NT2/D1 (cell line): ENCODE measurements around the gene FLRT1.

Experiments
- SUZ12 ChIP-seq: IDR thresholded peaks from 2 replicates; pipeline ENCODE4 v1.6.1; 2011; ENCODE audit not compliant: insufficient read length, insufficient read depth; ENCODE audit errors: extremely low read depth
- YY1 ChIP-seq: IDR thresholded peaks from 2 replicates; pipeline ENCODE4 v1.6.1; 2011; ENCODE audit not compliant: insufficient read length, insufficient read depth
- ZNF274 ChIP-seq: IDR thresholded peaks from 2 replicates; pipeline ENCODE4 v1.6.1; 2011; ENCODE audit warnings: mild to moderate bottlenecking, low read depth, low read length

DNA sequence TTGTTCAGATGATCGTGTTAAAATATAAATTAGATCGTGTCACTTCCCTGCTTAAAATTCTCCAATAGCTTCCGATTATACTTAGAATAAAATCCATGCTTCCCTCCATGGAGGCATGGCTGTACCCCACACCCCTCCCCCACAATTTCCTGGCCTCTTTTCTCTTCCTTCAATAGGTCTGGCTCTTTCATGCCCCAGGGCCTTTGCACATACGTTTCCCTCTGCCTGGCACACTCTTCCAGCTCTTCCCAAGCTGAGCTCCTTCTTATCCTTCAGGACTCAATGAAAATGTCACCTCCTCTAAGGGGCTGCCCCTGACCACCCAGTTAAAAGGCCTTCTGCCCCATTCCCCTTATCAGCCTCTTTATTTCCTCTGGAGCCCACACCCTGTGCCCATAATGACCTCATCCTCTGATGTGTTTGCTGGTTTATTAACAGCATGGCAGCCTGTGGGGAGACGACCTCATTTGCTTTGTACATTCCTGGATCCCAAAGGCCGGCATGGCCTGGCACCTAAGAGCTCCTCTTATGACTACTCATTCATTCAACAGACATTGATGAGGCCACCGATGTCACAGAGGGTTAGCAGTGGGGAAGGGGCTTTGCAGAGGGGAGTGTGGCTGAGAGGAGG lies 9.0 kb upstream of the FLRT1 start:
- TF ChIP-seq YY1 (no peak), ZNF274 (no peak), SUZ12 (no peak)
